Ishikawa (cell line): ENCODE results near the gene DCLK1.

Source experiments
- CREB1 ChIP-seq: IDR thresholded peaks from 2 replicates; pipeline ENCODE4 v1.6.1; 2012; ENCODE audit warnings: low read depth
- EP300 ChIP-seq: IDR thresholded peaks from 2 replicates; pipeline ENCODE4 v1.6.1; 2012; ENCODE audit warnings: borderline replicate concordance
- RAD21 ChIP-seq: IDR thresholded peaks from 2 replicates; pipeline ENCODE4 v1.6.1; 2012; ENCODE audit warnings: low read depth
- ZBTB7A ChIP-seq: IDR thresholded peaks from 2 replicates; pipeline ENCODE4 v1.6.1; 2012; ENCODE audit warnings: low read depth

GRCh38 chr13:36151591-36151990, 20.4 kb upstream of the DCLK1 start:
- TF ChIP-seq ZBTB7A (no peak), EP300 (no peak), CREB1 (no peak), RAD21 (no peak)
